ENCODE measurements around the gene KIAA1328. TPM values are rescaled to one million over a fixed set of nuclear protein-coding genes. Genes with fewer than 3 reads are reported as not detected.

The KIAA1328 gene
- total RNA-seq, 1 experiment from 2014 or later, result 6.2 TPM

- POLR2A ChIA-PET, result no interaction called here
- H3K27ac ChIP-seq (ENCODE audit: low read length), result no peak overlapping the region
- no peak for TF ChIP-seq REST (IDR thresholded peaks at IDR 0.05; ENCODE audit: insufficient read depth in 1 of 2, low read depth in 2 of 2, low read length in 1 of 2)
- TF ChIP-seq TCF7L2 (IDR thresholded peaks at IDR 0.05; ENCODE audit: low read depth, low read length), result no peak
- TF ChIP-seq CTCF (IDR thresholded peaks at IDR 0.05), result no peak
- TF ChIP-seq POLR2AphosphoS5 (IDR thresholded peaks at IDR 0.05; ENCODE audit: low read depth, low read length), result no peak
- no peak for TF ChIP-seq SIN3A (IDR thresholded peaks at IDR 0.05; ENCODE audit: borderline replicate concordance, insufficient read depth, low read depth, low read length)
- no peaks in the 10 kb centered on the region for H3K27me3 ChIP-seq (ENCODE audit: control insufficient read depth, insufficient read depth, low read length)
- no TSS peak for BruUV-seq (replicated peaks)
- H3K4me1 ChIP-seq (ENCODE audit: control insufficient read depth, insufficient read depth, low read length), result no peaks in the 10 kb centered on the region
- no peak overlapping the region for H3K4me3 ChIP-seq (ENCODE audit: low read depth in 2 of 2, low read length in 2 of 2)
- no peaks in the 10 kb centered on the region for H3K9me3 ChIP-seq (ENCODE audit: control insufficient read depth, insufficient read depth, low read depth, low read length)
- DNase-seq (ENCODE audit: low read depth, low spot score) (no peak), ATAC-seq (no peak)
- no peaks in the 10 kb centered on the region for H3K36me3 ChIP-seq (ENCODE audit: control insufficient read depth, insufficient read depth, low read length)
- intact Hi-C loops (cut with micrococcal nuclease; ENCODE audit: unreplicated experiment), result no loop called here
- CTCF ChIA-PET, result no interaction called here
- in situ Hi-C loops (cut with HindIII; ENCODE audit: low pct_unique_long_range_greater_than_20kb, low sequenced_read_pairs), result no loop called here
Observed at GRCh38 chr18:37218022-37218590, 389.2 kb downstream of the KIAA1328 start.

GRCh38 chr18:37219257-37219656, 390.3 kb downstream of the KIAA1328 start:
- POLR2A ChIA-PET, result no interaction called here
- BruUV-seq (replicated peaks), result no TSS peak
- DNase-seq (ENCODE audit: low read depth, low spot score) (no peak), ATAC-seq (no peak)
- in situ Hi-C loops (cut with HindIII; ENCODE audit: low pct_unique_long_range_greater_than_20kb, low sequenced_read_pairs) (no loop called here), intact Hi-C loops (cut with micrococcal nuclease; ENCODE audit: unreplicated experiment) (no loop called here)
- H3K9me3 ChIP-seq (ENCODE audit: control insufficient read depth, insufficient read depth, low read depth, low read length), result no peaks in the 10 kb centered on the region
- H3K27me3 ChIP-seq (ENCODE audit: control insufficient read depth, insufficient read depth, low read length), result no peaks in the 10 kb centered on the region
- H3K36me3 ChIP-seq (ENCODE audit: control insufficient read depth, insufficient read depth, low read length), result no peaks in the 10 kb centered on the region
- H3K4me1 ChIP-seq (ENCODE audit: control insufficient read depth, insufficient read depth, low read length), result no peaks in the 10 kb centered on the region
- TF ChIP-seq TCF7L2 (IDR thresholded peaks at IDR 0.05; ENCODE audit: low read depth, low read length) (no peak), POLR2AphosphoS5 (IDR thresholded peaks at IDR 0.05; ENCODE audit: low read depth, low read length) (no peak), CTCF (IDR thresholded peaks at IDR 0.05) (no peak), REST (IDR thresholded peaks at IDR 0.05; ENCODE audit: insufficient read depth in 1 of 2, low read depth in 2 of 2, low read length in 1 of 2) (no peak), SIN3A (IDR thresholded peaks at IDR 0.05; ENCODE audit: borderline replicate concordance, insufficient read depth, low read depth, low read length) (no peak)
- no peak overlapping the region for H3K27ac ChIP-seq (ENCODE audit: low read length)
- CTCF ChIA-PET, result no interaction called here
- no peak overlapping the region for H3K4me3 ChIP-seq (ENCODE audit: low read depth in 2 of 2, low read length in 2 of 2)
